Measurements from ENCODE around the gene IDH3G.

Gene IDH3G

GRCh38 chrX:153799326-153799725 lies 5.2 kb upstream of the IDH3G start:
- no peak for TF ChIP-seq TEAD4 (IDR thresholded peaks at IDR 0.05)
- TF ChIP-seq TCF12 (IDR thresholded peaks at IDR 0.05; ENCODE audit: low read depth), result no peak
- no peak for TF ChIP-seq REST (IDR thresholded peaks at IDR 0.05; ENCODE audit: low read depth)
- no peak for TF ChIP-seq YY1 (IDR thresholded peaks at IDR 0.05; ENCODE audit: low read depth)

- TF ChIP-seq EP300 (IDR thresholded peaks at IDR 0.05; ENCODE audit: borderline replicate concordance) (no peak), CREB1 (IDR thresholded peaks at IDR 0.05; ENCODE audit: low read depth) (no peak), REST (IDR thresholded peaks at IDR 0.05; ENCODE audit: low read depth) (no peak), TAF1 (IDR thresholded peaks at IDR 0.05; ENCODE audit: low read depth) (no peak), EGR1 (IDR thresholded peaks at IDR 0.05) (no peak), YY1 (IDR thresholded peaks at IDR 0.05; ENCODE audit: low read depth) (no peak), ZBTB7A (IDR thresholded peaks at IDR 0.05; ENCODE audit: low read depth) (no peak), TCF12 (IDR thresholded peaks at IDR 0.05; ENCODE audit: low read depth) (no peak), MAX (IDR thresholded peaks at IDR 0.05) (no peak), TEAD4 (IDR thresholded peaks at IDR 0.05) (no peak), CEBPB (IDR thresholded peaks at IDR 0.05) (no peak), FOXM1 (IDR thresholded peaks at IDR 0.05; ENCODE audit: borderline replicate concordance, low read depth) (no peak), USF1 (IDR thresholded peaks at IDR 0.05) (no peak), NFIC (IDR thresholded peaks at IDR 0.05) (no peak), RAD21 (IDR thresholded peaks at IDR 0.05; ENCODE audit: low read depth) (no peak)
Observed at GRCh38 chrX:153797415-153798015, 3.3 kb upstream of the IDH3G start.

GRCh38 chrX:153794897-153795816 lies 982 bp upstream of the IDH3G start:
- TF ChIP-seq USF1 (IDR thresholded peaks at IDR 0.05) (no peak), ZBTB7A (IDR thresholded peaks at IDR 0.05; ENCODE audit: low read depth) (no peak), EP300 (IDR thresholded peaks at IDR 0.05; ENCODE audit: borderline replicate concordance) (no peak), RAD21 (IDR thresholded peaks at IDR 0.05; ENCODE audit: low read depth) (no peak), FOXM1 (IDR thresholded peaks at IDR 0.05; ENCODE audit: borderline replicate concordance, low read depth) (no peak), EGR1 (IDR thresholded peaks at IDR 0.05) (no peak), YY1 (IDR thresholded peaks at IDR 0.05; ENCODE audit: low read depth) (no peak), CREB1 (IDR thresholded peaks at IDR 0.05; ENCODE audit: low read depth) (no peak), TEAD4 (IDR thresholded peaks at IDR 0.05) (no peak), REST (IDR thresholded peaks at IDR 0.05; ENCODE audit: low read depth) (no peak), CEBPB (IDR thresholded peaks at IDR 0.05) (no peak), NFIC (IDR thresholded peaks at IDR 0.05) (no peak), MAX (IDR thresholded peaks at IDR 0.05) (no peak), TAF1 (IDR thresholded peaks at IDR 0.05; ENCODE audit: low read depth) (no peak), TCF12 (IDR thresholded peaks at IDR 0.05; ENCODE audit: low read depth) (no peak)

GRCh38 chrX:153793291-153793690 lies 884 bp downstream of the IDH3G start:
- no peak for TF ChIP-seq YY1 (IDR thresholded peaks at IDR 0.05; ENCODE audit: low read depth)
- no peak for TF ChIP-seq REST (IDR thresholded peaks at IDR 0.05; ENCODE audit: low read depth)
- no peak for TF ChIP-seq TEAD4 (IDR thresholded peaks at IDR 0.05)
- TF ChIP-seq FOXM1 (IDR thresholded peaks at IDR 0.05; ENCODE audit: borderline replicate concordance, low read depth), result no peak
- TF ChIP-seq CEBPB (IDR thresholded peaks at IDR 0.05), result no peak
- TF ChIP-seq EGR1 (IDR thresholded peaks at IDR 0.05), result no peak
- TF ChIP-seq TCF12 (IDR thresholded peaks at IDR 0.05; ENCODE audit: low read depth), result no peak
- no peak for TF ChIP-seq ZBTB7A (IDR thresholded peaks at IDR 0.05; ENCODE audit: low read depth)
- no peak for TF ChIP-seq USF1 (IDR thresholded peaks at IDR 0.05)

Measured in Ishikawa (cell line).